HuH-7.5 (cell line): ENCODE data around the gene EIPR1.

Experiments
- DNase-seq: peaks from one replicate; pipeline ENCODE4 v3.0.0; 2011; ENCODE audit warnings: low spot score

EIPR1 gene

GRCh38 chr2:3267869-3268704 lies 109.5 kb downstream of the EIPR1 start:
- no peak for DNase-seq

- no peak for DNase-seq
These were observed 110.4 kb downstream of the EIPR1 start for GRCh38 chr2:3266925-3267867.

- no peak for DNase-seq
These were observed 111.4 kb downstream of the EIPR1 start for GRCh38 chr2:3265981-3266924.

GRCh38 chr2:3265471-3265870 lies 112.1 kb downstream of the EIPR1 start:
- DNase-seq: no peak

GRCh38 chr2:3264010-3264744 lies 113.4 kb downstream of the EIPR1 start:
- DNase-seq: no peak

GRCh38 chr2:3263487-3263886 lies 114.1 kb downstream of the EIPR1 start:
- DNase-seq: no peak

- no peak for DNase-seq
These were observed 114.9 kb downstream of the EIPR1 start for GRCh38 chr2:3262437-3263388.

- DNase-seq: no peak
These were observed 116.1 kb downstream of the EIPR1 start for GRCh38 chr2:3261511-3261910.

GRCh38 chr2:3260959-3261358 lies 116.7 kb downstream of the EIPR1 start:
- DNase-seq: no peak

- DNase-seq: no peak
These were observed 119.8 kb downstream of the EIPR1 start for GRCh38 chr2:3257826-3258225.

GRCh38 chr2:3257166-3257565 lies 120.5 kb downstream of the EIPR1 start:
- no peak for DNase-seq

- no peak for DNase-seq
These were observed 121.0 kb downstream of the EIPR1 start for GRCh38 chr2:3256605-3257004.

GRCh38 chr2:3256157-3256556 lies 121.5 kb downstream of the EIPR1 start:
- no peak for DNase-seq

- no peak for DNase-seq
These were observed 123.1 kb downstream of the EIPR1 start for GRCh38 chr2:3254442-3254941.

GRCh38 chr2:3253913-3254441 lies 123.6 kb downstream of the EIPR1 start:
- DNase-seq: no peak

- DNase-seq: no peak
These were observed 125.7 kb downstream of the EIPR1 start for GRCh38 chr2:3251946-3252345.

- DNase-seq: no peak
These were observed 128.1 kb downstream of the EIPR1 start for GRCh38 chr2:3249476-3249962.

GRCh38 chr2:3248754-3249475 lies 128.7 kb downstream of the EIPR1 start:
- DNase-seq: no peak
